ENCODE data around the gene TJP2.

The TJP2 gene

GRCh38 chr9:69173891-69174615, at the start of gene TJP2:
Gene TJP2, plus strand, starts transcription at chr9:69174277. Its CDS starts 96 bp downstream, at chr9:69174373.
- peak; percentile 79 for DNase-seq

DNA sequence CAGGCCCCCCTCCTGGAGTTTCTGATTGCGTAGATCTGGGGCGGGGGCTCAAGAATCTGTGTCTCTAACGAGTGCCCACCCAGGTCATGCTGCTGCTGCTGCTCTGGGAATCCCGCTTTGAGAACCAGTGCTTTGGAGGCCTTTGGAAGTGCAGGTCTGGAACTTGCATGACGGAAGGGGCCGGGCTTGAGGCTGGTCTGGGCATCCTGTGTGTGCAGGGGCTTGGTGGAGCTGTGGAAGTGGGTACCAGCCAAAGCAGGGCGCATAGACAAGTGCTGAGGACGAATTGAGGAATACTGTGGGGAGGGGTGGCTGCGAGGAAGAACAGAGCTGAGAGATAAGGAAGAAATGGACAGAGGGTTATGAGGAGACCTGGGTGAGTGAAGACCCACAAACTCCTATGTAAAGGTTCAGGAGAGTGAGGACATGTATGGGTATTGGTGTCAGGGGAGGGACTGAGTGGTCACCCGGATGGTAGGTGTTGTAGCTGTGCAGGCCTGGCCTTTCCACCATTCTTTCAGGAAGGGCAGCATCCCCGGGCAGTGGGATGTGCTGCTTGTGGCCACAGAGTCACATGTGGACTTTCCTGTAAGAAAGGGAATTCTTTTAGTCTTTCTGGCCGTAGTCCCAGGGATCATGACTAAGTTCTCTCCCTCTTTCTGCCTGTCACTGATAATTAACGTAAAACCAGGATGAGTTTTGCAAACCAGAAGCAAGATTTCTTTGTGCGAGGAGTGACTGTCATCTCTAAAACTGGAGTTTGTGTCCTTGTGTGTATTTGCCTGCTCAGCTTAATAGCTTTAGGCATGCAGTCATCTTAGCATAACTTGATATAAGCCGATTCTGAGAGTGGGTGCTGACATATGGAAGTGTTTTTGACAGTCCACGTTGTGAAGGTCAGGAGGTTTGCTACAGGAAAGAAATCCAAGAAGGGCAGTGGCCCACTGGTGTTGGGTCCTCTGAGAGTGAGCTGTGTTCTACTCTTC, 43.3 kb upstream of the TJP2 start:
- DNase-seq = no peak

DNA sequence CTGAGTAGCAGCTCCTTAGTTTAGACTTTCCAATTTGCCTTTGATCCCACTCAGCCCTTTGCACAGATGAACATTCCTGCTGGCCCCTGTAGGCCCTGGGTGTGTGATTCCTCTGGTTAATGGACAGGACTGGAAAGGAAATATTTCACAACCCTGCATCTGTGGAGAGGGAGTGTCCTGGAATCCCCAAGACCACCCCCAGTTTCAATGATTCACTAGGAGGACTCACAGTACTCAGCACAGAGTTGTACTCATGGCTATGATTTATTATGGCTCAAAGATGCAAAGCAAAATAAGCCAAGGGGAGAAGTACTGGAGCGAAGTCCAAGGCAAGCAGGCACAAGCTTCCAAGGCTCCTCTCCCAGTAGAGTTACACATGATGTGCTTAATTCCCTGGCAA, 42.4 kb upstream of the TJP2 start:
- DNase-seq = peak; percentile 27

DNA sequence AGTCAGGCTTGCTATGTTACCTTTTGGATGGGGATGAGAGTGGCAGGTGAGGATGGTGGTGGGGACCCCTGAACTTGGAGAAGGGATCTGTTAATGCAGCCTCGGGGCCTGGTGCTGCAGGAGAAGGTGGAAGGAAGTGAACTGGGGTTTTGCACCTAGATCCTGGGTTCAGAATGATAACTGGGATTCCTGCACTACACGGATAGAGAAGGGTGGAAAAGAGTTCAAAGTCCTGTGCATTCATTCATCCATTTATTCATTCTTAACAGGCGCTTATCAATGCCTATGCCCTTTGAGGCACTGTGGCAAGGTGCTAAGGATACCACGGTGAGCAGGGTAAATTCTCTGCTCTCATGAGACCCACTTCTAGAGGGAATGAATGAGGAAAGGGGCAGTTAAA, 41.7 kb upstream of the TJP2 start:
- no peak for DNase-seq

DNA sequence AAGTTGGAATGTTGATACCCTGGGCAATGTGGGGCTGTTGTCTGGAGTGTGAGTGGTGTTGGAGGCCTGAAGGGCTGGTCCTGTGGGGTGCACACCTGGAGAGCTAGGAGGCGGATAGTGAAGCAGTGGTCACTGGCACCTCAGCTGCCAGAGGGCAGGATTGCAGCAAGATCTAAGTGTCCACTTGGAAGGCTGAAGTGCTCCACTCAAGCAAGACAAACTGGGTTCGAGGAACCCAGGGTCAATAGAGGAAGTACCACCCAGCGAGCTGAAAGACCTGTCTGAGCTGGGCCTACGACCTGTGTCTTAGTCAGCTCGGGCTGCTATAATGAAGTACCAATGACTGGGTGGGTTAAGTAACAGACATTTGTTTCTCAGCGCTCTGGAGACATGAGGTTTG, 39.7 kb upstream of the TJP2 start:
- no peak for DNase-seq

GRCh38 chr9:69136185-69136584, 37.9 kb upstream of the TJP2 start:
- DNase-seq = no peak

DNA sequence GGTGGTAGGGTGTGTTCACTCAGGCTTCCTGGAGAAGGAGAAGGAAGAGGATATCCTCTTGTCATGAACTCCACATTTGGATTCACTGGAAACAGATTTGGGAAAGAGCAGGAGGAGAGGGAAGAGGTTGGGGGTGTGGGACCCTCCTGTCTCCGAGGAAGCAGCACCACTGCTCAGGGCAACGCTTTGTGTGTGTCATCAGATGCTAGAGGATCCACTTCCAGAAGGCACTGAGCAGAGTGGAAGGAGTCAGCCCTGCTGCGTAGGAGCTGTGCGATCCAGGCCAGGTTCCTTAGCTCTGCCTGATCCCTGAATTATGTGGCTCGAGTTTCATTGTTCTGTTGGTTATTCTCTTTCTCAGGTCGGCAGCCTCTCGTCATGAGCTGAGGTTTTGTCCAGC, 37.3 kb upstream of the TJP2 start:
- no peak for DNase-seq

- no peak for DNase-seq
Observed at GRCh38 chr9:69137311-69137710, 36.8 kb upstream of the TJP2 start.

DNA sequence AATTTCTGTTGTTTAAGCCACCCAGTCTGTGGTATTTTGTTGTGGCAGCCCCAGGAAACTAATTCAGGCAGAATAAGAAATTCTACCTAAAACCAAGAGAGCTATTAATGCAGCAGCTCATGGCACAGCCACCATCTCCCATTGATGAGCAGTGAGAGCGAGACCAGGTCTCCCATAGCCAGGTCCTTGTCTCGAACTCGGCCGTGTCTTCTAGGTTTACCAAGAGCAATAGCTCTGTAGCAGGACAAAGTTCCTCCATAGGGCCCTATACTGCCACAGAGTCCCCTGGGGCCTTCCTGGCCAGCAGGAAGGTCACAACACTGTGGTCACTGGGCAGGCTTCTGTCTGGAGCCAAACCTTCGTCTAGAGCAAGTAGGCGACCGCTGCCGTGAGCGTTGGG, 34.5 kb upstream of the TJP2 start:
- no peak for DNase-seq

- DNase-seq = no peak
Observed at GRCh38 chr9:69140123-69140735, 33.8 kb upstream of the TJP2 start.

GRCh38 chr9:69141851-69142250, 32.2 kb upstream of the TJP2 start:
- no peak for DNase-seq

DNA sequence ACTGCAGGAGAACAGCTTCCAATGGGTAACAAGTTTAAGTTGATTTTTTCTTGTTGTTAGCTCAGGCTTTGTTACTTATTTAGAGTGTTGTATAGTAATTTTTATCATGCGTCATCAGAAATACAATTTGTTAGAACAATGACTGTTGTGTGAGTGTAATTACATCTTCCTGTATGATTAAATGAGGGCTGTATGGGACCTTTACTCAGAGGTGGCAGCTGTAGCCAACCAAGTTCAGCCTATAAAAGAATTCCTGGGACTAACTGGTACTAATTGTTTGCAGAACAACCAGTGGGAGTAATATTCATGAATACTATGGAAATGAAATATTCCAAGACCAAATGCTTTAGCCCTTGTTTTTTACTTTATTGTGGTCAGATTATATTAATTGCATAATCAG, 30.8 kb upstream of the TJP2 start:
- no peak for DNase-seq

DNA sequence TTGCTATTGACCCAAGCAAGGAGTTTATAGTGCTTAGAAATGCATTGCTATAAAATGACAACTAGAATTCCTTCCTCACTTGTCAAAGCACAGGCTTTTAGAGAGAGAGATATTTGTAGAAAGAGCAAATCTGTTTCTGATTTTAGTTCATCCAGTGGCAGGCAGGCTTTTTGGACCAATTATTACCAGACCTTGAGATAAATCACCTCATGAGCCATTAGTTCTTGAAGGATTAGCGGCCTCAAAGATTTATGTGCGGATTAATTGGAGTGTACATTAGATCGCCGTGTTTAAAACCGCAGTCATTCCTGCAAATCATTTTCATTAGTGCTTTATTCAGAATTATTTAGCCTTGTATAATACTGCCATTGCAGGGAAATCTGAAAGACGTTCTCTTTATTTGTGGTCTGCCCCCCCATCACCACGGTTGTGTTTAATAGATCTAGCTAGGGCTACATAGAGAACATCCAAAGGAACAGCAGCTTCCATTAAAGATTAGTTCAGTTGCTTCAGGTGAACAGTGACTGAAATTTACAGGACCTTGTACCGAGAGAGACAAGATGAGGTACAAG, 28.8 kb upstream of the TJP2 start:
- DNase-seq = no peak

DNA sequence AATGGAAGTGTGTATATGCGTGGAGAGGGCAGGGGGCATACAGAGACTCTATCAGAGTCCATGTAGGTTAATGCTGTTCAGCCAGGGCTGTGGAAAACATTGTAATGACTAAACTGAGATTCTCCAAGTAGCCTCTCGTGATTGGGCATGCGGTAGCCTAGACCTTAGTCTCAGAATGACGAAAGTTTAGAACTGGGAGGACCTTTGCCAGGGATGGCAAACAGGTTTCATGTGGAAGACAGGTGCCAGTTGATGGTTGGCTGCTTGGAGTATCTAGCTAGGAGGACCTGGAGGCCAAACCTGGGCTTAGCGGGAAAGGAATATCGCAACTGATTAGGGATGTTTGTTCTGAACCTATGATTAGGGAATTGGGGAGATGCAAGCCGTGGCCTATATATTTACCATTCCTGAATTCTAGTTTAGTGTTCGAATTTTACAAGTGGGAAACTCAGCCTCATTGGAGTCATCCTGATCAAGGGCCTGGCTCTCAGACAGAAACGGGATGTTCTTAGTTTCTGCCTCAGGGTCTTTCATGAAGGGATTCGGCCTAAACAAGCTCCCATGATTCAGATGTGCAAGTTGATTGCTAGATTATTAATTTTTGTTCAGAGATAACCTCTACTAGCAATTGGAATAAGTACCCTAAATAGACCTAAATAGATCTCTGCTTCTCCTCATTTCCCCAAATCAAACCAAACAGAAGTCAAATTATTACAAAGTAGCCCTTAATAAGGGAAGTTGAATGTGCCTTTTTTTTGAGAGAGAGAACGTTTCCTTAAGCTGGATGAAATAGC, 26.8 kb upstream of the TJP2 start:
- DNase-seq = no peak

DNA sequence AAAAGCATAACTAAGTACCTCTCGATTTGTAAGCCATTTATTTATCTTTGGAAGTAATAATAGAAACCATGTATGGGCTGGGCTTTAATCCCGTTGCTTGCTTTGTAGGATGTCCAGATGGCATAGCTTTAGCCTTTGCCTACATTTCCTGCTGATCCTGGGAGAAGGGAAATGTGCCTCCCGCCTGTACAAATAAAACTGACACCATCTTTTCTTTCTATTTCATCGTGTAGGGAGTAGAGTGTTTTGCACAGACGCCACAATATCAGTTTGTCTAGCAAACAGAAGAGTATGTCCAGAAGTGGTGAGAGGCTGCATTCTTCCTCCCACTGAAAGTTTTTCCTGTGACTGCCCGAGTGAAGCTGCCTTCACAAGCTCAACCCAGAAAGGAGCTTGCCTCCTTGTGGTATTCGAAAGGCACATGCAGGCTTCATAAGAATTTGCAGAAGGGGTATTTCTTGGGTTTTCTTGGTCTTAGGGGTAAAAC, 24.7 kb upstream of the TJP2 start:
- DNase-seq = no peak

DNA sequence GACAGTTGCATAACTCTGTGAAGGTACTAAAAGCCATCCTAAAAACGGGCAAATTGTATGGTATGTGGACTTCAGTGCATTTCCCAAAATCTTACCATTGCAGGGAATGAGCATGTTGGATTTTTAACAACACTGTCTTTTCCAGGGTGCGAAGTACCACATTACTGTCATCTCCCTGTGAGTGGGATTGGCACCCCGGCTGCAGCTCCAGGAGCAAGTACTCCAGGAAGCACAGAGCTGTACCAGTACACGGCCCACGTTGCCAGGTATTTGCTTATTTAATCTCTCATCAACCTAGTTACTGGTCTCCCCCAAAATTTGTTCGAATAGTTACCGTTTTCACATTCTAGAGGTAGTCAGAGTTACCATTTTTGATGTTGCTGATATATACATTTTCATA, 22.6 kb upstream of the TJP2 start:
- no peak for DNase-seq

DNA sequence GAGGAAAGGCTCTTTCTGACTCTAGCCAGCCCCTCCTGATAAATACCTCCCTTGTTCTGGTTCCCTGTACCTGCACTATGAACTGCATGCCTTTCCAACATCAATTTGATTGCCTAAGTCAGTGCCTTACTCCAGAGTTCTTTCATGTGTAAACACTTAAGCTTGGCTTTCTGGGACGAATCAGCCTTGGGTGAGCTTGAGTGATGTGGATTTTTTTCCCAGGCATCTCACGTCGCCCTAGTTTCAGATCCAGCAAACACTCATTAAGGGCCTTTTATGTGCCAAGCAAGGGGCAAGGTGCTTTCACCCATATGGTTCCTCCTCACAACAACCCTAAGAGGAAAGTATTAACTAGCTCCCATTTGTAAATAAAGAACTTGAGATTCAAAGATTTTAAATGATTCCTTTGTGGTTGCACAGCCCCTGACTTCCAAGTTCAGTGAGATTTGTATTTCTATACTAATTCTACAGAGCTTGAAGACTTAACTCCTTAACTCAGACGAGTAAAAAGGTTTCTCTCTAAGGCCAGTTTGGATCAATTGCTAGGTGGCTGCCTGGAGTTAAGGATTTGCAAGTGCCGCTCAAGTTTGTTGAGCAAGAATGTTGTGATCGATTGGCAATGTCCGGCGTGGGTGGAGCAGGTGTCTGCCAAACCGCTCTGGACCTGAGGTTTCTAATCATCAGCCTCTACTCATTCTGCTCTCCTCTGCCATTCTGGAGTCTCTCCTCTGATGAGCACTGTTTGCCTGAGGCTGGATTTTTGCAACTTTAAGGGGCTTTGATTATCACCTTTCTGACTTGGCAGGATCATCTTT, 20.2 kb upstream of the TJP2 start:
- DNase-seq = no peak

- no peak for DNase-seq
Observed at GRCh38 chr9:69155341-69156030, 18.6 kb upstream of the TJP2 start.

- no peak for DNase-seq
Observed at GRCh38 chr9:69157751-69158466, 16.2 kb upstream of the TJP2 start.

DNA sequence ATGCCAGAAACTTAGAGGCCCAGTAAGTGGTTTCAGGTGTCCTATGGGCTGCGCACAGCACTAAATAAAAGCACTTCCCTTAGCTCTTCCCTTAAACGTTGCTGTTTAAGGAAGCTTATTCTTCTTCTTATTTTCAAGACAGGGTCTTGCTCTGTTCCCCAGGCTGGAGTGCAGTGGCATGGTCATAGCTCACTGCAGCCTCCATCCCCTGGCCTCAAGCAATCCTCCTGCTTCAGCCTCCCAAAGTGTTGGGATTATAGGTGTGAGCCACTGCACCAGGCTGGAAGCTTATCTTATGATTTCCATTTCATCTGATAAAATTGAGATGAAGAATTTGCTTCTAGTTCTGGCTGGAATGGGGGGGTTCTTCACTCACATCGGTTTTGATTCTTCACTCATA, 15.6 kb upstream of the TJP2 start:
- no peak for DNase-seq
